ENCODE results near the gene ITLN2.

DNA sequence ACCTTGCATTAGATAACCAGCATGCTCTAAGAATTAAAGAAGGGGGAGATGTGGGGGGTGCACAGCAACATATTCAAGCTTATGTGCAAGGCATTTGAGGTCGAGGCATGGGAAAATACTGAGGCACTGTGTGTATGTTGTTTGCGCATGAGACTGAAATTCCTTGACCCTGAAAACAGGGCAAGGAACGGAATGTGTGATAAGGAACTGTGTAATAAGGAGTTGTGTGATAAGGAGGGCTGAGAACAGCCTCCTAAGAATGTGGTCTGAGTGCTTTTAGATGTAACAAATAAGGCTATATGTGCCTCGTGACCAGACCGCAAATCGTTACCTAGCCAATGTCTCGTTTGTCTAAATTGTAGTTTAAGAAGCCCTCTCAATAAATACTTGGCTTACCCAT is 43.2 kb downstream of the ITLN2 start:
- TF ChIP-seq, protein P1, sequence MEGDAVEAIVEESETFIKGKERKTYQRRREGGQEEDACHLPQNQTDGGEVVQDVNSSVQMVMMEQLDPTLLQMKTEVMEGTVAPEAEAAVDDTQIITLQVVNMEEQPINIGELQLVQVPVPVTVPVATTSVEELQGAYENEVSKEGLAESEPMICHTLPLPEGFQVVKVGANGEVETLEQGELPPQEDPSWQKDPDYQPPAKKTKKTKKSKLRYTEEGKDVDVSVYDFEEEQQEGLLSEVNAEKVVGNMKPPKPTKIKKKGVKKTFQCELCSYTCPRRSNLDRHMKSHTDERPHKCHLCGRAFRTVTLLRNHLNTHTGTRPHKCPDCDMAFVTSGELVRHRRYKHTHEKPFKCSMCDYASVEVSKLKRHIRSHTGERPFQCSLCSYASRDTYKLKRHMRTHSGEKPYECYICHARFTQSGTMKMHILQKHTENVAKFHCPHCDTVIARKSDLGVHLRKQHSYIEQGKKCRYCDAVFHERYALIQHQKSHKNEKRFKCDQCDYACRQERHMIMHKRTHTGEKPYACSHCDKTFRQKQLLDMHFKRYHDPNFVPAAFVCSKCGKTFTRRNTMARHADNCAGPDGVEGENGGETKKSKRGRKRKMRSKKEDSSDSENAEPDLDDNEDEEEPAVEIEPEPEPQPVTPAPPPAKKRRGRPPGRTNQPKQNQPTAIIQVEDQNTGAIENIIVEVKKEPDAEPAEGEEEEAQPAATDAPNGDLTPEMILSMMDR (IDR thresholded peaks at IDR 0.05; ENCODE audit: insufficient read depth, low read length, poor library complexity, severe bottlenecking): no peak
- TF ChIP-seq EZH2phosphoT487 (conservative IDR thresholded peaks at IDR 0.05; ENCODE audit: low read length): no peak
